T-helper 2 cell (primary cell): Measurements from ENCODE around the gene TMEM154.

Source experiments
- DNase-seq, 5 experiments: peaks; one replicate each; pipeline versions ENCODE4 v3.0.0 to v3.0.0-alpha.2; 2012 to 2022

Gene TMEM154

GRCh38 chr4:152626790-152627189 lies 53.0 kb downstream of the TMEM154 start:
- DNase-seq, result peak in 1 of 5 experiments; percentile 4

- no peak for DNase-seq
Measured at GRCh38 chr4:152620915-152621314, 58.9 kb downstream of the TMEM154 start.

DNA sequence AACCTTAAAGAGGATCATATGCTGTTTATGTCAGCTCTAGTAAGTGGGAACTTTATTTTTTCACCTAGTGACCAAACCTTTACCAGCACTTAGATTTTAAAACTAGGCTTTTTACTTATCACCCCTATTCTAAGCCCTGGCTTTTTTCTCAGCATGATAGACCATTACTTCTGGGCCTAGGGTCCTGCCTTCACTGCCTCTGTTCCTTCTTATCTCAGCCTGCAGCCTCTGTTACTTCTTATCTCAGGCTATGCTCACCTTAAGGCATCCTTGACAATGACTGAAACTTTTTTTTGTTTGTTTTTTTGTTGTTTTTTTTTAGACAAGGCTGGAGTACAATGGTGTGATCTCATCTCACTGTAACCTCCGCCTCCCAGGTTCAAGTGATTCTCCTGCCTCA lies 59.6 kb downstream of the TMEM154 start:
- no peak for DNase-seq

- no peak for DNase-seq
Measured at GRCh38 chr4:152619556-152619955, 60.2 kb downstream of the TMEM154 start.

GRCh38 chr4:152618971-152619370 lies 60.8 kb downstream of the TMEM154 start:
- DNase-seq, result no peak

DNA sequence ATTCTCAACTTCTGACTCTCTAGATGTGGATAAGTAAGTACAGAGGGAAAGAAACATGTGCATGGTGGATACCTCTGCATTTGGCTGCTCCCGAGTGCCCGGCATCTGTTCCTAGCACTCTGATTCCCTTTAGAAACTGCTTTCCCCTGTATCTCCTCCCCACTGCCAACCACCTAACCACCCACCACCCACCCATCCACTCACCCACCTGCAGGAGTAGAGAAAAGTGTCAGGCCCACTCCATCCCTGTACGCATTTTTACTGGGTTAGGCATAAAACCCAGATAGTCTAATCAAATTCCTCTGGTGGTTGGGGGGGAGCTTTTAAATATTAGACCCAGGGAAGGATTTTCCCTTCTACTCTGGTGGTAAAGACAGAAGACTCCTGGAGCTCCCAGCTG lies 63.0 kb downstream of the TMEM154 start:
- DNase-seq, result no peak

- no peak for DNase-seq
Measured at GRCh38 chr4:152613841-152614721, 65.7 kb downstream of the TMEM154 start.

GRCh38 chr4:152613351-152613750 lies 66.4 kb downstream of the TMEM154 start:
- DNase-seq, result no peak

DNA sequence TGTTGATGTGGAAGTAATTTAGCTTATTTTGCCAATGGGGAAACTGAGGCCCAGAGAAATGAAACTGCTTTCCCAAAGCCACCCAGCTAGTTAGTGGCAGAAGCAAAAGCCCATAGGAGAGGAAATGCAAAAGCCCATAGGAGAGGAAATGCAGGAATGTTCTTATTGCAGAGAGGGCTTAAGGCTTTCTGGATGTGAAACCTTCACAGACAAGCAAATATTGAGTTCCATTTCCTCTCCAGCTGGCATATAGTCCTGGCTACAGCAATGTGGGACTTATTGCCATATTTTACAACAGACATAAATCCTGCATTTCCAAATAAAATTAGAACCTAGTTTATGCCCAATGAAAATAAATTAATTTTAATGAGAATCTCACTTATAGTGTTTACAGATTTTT lies 69.7 kb downstream of the TMEM154 start:
- no peak for DNase-seq

DNA sequence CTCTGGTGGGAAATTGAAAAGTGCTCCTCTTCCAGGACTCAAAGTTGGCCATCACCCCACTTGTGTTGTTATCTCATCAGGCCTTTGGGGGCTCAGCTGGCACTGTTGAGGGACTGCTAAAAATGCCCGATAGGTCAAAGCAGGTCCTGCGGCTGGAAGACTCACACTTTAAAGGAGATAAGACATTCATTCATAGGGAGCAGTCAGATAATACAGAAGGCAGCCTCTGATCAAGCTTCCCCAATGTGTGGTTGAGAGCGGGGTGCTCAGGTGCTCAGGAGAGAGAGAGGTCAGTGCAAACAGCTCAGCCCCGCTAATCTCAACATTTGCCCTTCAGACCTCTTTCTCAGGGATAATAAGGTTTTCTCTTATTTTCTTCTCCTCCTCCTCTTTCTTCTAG lies 70.3 kb downstream of the TMEM154 start:
- DNase-seq, result no peak

DNA sequence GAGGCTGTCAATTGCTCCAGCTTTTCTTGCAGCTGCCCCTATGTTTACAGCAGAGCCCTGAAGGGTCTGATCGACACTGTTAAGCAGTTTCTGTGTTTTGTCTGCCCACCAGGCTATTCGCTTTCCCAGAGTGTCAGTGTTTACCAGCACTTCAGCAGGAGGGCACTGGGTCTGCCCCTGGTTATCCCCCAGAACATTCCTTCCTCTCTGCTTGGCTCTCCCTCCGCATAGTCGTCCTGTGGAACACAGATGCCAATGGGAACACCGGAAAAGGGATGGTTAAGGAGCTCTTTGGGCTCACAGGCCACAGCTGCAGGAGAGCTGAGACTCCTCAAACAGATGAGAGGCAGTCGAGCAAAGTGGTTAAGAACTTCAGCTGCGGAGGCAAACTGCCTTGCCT lies 72.6 kb downstream of the TMEM154 start:
- DNase-seq, result no peak

GRCh38 chr4:152606753-152607152 lies 73.0 kb downstream of the TMEM154 start:
- DNase-seq, result peak in 2 of 5 experiments; percentile 19 to 69

- no peak for DNase-seq
Measured at GRCh38 chr4:152605641-152606335, 74.0 kb downstream of the TMEM154 start.

GRCh38 chr4:152605031-152605430 lies 74.8 kb downstream of the TMEM154 start:
- no peak for DNase-seq

GRCh38 chr4:152601156-152601555 lies 78.6 kb downstream of the TMEM154 start:
- no peak for DNase-seq

GRCh38 chr4:152599636-152600035 lies 80.2 kb downstream of the TMEM154 start:
- DNase-seq, result no peak

GRCh38 chr4:152599095-152599494 lies 80.7 kb downstream of the TMEM154 start:
- DNase-seq, result no peak

DNA sequence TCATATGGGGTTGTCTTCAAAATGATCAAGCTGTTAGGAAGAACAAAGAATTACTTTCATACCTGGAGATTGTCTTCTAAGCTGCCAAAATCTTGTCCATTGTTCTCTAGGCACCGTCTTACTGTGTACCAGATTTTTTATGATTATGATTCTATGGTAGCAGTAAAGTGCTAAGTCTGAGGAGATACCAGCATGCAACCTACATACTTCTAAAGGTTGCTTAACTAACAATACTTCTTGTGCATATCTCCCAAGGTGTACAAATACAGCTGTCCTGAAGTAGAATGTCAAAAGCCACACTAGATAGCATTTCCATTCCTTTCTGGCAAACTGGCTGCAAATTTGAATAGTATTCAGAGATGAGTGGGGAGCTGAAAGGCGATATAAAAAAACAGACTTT lies 81.3 kb downstream of the TMEM154 start:
- DNase-seq, result no peak

DNA sequence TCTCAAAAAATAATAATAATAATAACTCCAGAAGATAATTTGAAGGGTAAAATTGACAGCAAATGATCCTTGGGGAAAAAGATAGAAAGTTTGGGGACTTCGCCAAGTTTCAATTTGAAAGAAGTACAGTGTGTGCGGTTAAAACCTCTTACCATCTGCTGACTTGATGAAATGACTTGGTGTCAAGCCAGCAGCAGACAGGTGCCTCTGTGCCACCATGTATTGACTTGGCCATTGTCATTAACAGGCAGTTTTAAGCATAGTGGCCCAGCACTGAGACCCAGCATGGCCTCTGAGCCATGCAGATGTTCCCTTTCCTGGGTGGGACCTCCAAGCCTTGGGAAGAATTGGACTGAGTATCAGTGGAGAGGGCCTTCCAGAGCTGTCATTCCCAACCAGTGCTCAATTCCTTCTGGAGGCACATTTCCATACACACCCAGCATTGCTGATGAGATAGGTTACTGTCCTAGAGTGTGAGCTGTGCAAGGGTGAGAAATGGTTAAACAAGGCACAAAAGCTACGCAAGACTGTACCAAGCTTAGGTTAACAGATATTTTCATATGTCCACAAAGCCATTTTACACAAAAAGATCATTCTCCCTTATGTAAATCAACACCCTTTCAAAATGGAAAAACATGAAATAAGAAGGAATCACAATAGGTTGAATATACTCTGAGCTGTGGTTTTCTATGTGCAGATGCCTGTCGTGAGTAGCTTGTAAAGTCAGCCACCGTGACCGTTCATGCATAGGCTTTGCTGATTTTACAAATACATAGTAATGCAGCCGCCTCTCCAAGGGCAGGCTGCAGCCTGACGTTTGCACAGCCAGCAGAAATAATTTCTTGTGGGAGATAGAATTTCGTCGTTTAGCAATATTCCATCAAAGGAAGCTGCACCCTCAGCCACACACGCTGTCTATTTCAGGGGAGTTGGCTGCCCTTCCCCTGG lies 84.5 kb downstream of the TMEM154 start:
- no peak for DNase-seq

GRCh38 chr4:152594057-152594456 lies 85.7 kb downstream of the TMEM154 start:
- DNase-seq, result no peak

GRCh38 chr4:152591876-152592275 lies 87.9 kb downstream of the TMEM154 start:
- DNase-seq, result no peak

- peak in 1 of 5 experiments; percentile 57 for DNase-seq
Measured at GRCh38 chr4:152591396-152591795, 88.4 kb downstream of the TMEM154 start.
